HepG2 (cell line): ENCODE data around the gene ARSB. TPM values are rescaled to one million over a fixed set of nuclear protein-coding genes. Genes with fewer than 3 reads are reported as not detected.

Experiments
- ATAC-seq: fragments of 200-7000 bp; cut with Tn5 transposase; 3 replicates; pipeline ENCODE4 v1.9.1; 2020; ENCODE audit warnings: mild to moderate bottlenecking, moderate library complexity
- BruUV-seq: library from RNA; stranded (reverse); fragments of 400-500 nt; replicated peaks from 2 replicates; lab custom pipeline; 2021; lab: Mats Ljungman, UMichigan
- CTCF ChIA-PET: fragments of 300-600 bp; formaldehyde crosslinking; extraction: SDS; loops from one replicate; lab custom pipeline; 2021; ENCODE audit warnings: low total read pairs, inconsistent platforms, low intra/inter-chr PET ratio; lab: Yijun Ruan, JAX
- POLR2A ChIA-PET: fragments of 350-600 bp; sonication (Branson Sonifier 250); formaldehyde crosslinking; loops from one replicate; lab custom pipeline; 2020; ENCODE audit warnings: antibody characterized with exemption, inconsistent platforms; lab: Yijun Ruan, JAX
- DNase-seq: peaks from one replicate; pipeline ENCODE4 v3.0.0-alpha.2; 2015; ENCODE audit warnings: low spot score
- FAIRE-seq: peaks from 3 replicates; lab custom pipeline; 2011; peaks lifted over from hg19 to GRCh38; lab: Jason Lieb, UNC
- H2AFZ ChIP-seq: one replicate; pipeline ENCODE4 v1.6.1; 2011; ENCODE audit warnings: low read length, inconsistent platforms
- H3K27ac ChIP-seq: fragments of 300-600 bp; 3 replicates; pipeline ENCODE4 v1.8.0; 2011; ENCODE audit warnings: mixed run types, mild to moderate bottlenecking, mixed read lengths, low read length, inconsistent platforms; ENCODE audit not compliant: insufficient read depth; ENCODE audit errors: extremely low read length
- H3K27me3 ChIP-seq, 2 experiments: fragments of 200-600 bp in 1 of 2; 2 replicates in 1 of 2; 3 replicates in 1 of 2; pipeline versions ENCODE4 v1.6.0 to v1.8.0; 2011; ENCODE audit warnings: low read length in 2 of 2, mild to moderate bottlenecking in 2 of 2, moderate library complexity in 2 of 2, inconsistent platforms in 1 of 2; ENCODE audit not compliant: insufficient read depth in 2 of 2, control insufficient read depth in 1 of 2
- H3K36me3 ChIP-seq, 2 experiments: fragments of 200-600 bp in 1 of 2; replicated peaks in 1 of 2; 2 replicates in 1 of 2; 3 replicates in 1 of 2; pipeline versions ENCODE4 v1.5.1 to v1.8.0; 2011; ENCODE audit warnings: low read length in 2 of 2, inconsistent platforms in 1 of 2; ENCODE audit not compliant: insufficient read depth in 2 of 2, control insufficient read depth in 1 of 2
- H3K4me1 ChIP-seq: 2 replicates; pipeline ENCODE4 v1.5.1; 2012; ENCODE audit warnings: low read length, inconsistent platforms; ENCODE audit not compliant: insufficient read depth
- H3K4me2 ChIP-seq: 2 replicates; pipeline ENCODE4 v1.6.0; 2011; ENCODE audit warnings: low read depth, low read length, inconsistent platforms
- H3K4me3 ChIP-seq, 3 experiments: fragments of 200-600 bp in 1 of 3; sonication (generic), shearing (Covaris generic) in 1 of 3; replicated peaks in 1 of 3; 2 replicates each; pipeline ENCODE4 v1.5.1; 2011 to 2016; ENCODE audit warnings: low read length in 3 of 3, inconsistent platforms in 2 of 3, low read depth in 2 of 3, mild to moderate bottlenecking in 2 of 3, control low read depth in 1 of 3, mixed read lengths in 1 of 3; ENCODE audit not compliant: insufficient read depth in 1 of 3
- H3K79me2 ChIP-seq: one replicate; pipeline ENCODE4 v1.6.1; 2011; ENCODE audit warnings: low read length, inconsistent platforms; ENCODE audit not compliant: insufficient read depth
- H3K9ac ChIP-seq: 2 replicates; pipeline ENCODE4 v1.6.0; 2011; ENCODE audit warnings: mild to moderate bottlenecking, low read depth, low read length, inconsistent platforms; ENCODE audit not compliant: insufficient read depth
- H3K9me3 ChIP-seq: 2 replicates; pipeline ENCODE4 v1.5.1; 2012; ENCODE audit warnings: mild to moderate bottlenecking, low read length
- H4K20me1 ChIP-seq: 2 replicates; pipeline ENCODE4 v1.6.0; 2011; ENCODE audit warnings: inconsistent platforms, mild to moderate bottlenecking, low read length, moderate library complexity; ENCODE audit not compliant: insufficient read depth
- CC2D1A ChIP-seq: sonication (generic); formaldehyde crosslinking; IDR thresholded peaks from 2 replicates; pipeline ENCODE4 v1.8.1; 2023; ENCODE audit warnings: mild to moderate bottlenecking, missing genetic modification reagents
- HINFP ChIP-seq: sonication (generic); formaldehyde crosslinking; IDR thresholded peaks from 2 replicates; pipeline ENCODE4 v1.4.0; 2020; ENCODE audit warnings: low read depth, mild to moderate bottlenecking, missing genetic modification reagents
- HNRNPL ChIP-seq: fragments of 200-400 bp; formaldehyde crosslinking; IDR thresholded peaks from 2 replicates; pipeline ENCODE4 v1.6.1; 2017; ENCODE audit warnings: mild to moderate bottlenecking, low read depth, low read length
- HOXD1 ChIP-seq: sonication (generic); formaldehyde crosslinking; IDR thresholded peaks from 2 replicates; pipeline ENCODE4 v1.5.0; 2020; ENCODE audit warnings: missing genetic modification reagents
- KLF6 ChIP-seq: IDR thresholded peaks from 2 replicates; pipeline ENCODE4 v1.8.0; 2016; ENCODE audit warnings: missing biosample characterization, missing genetic modification reagents
- PCBP2 ChIP-seq: fragments of 200-400 bp; formaldehyde crosslinking; optimal IDR thresholded peaks from 2 replicates; pipeline ENCODE3; 2018; ENCODE audit warnings: low read length, low read depth; ENCODE audit not compliant: poor library complexity, severe bottlenecking
- TBX3 ChIP-seq: fragments of 450-650 bp; IDR thresholded peaks from 2 replicates; pipeline ENCODE4 v1.6.1; 2017; ENCODE audit warnings: antibody characterized with exemption, mild to moderate bottlenecking, inconsistent platforms, borderline replicate concordance
- WIZ ChIP-seq: sonication (generic); formaldehyde crosslinking; IDR thresholded peaks from 2 replicates; pipeline ENCODE4 v1.5.1; 2020; ENCODE audit warnings: mild to moderate bottlenecking, missing genetic modification reagents
- ZNF12 ChIP-seq: sonication (generic); formaldehyde crosslinking; IDR thresholded peaks from 2 replicates; pipeline ENCODE4 v1.5.0; 2020; ENCODE audit warnings: missing genetic modification reagents
- ZNF205 ChIP-seq: IDR thresholded peaks from 2 replicates; pipeline ENCODE4 v1.6.1; 2018; ENCODE audit warnings: missing biosample characterization, missing genetic modification reagents
- ZNF253 ChIP-seq: sonication (generic); formaldehyde crosslinking; IDR thresholded peaks from 2 replicates; pipeline ENCODE4 v1.8.0; 2022; ENCODE audit warnings: mild to moderate bottlenecking, missing genetic modification reagents, borderline replicate concordance
- ZNF329 ChIP-seq: sonication (generic); formaldehyde crosslinking; IDR thresholded peaks from 2 replicates; pipeline ENCODE4 v1.9.0; 2021; ENCODE audit warnings: low read depth, mild to moderate bottlenecking, missing genetic modification reagents
- ZNF550 ChIP-seq: sonication (generic); formaldehyde crosslinking; IDR thresholded peaks from 2 replicates; pipeline ENCODE4 v1.4.0; 2020; ENCODE audit warnings: mild to moderate bottlenecking, missing genetic modification reagents, borderline replicate concordance
- ZNF761 ChIP-seq: sonication (generic); formaldehyde crosslinking; conservative IDR thresholded peaks from 2 replicates; pipeline ENCODE4 v1.4.0; 2020; ENCODE audit warnings: mild to moderate bottlenecking, missing genetic modification reagents
- ZSCAN21 ChIP-seq: sonication (generic); formaldehyde crosslinking; IDR thresholded peaks from 2 replicates; pipeline ENCODE4 v1.8.0; 2022; ENCODE audit warnings: mild to moderate bottlenecking, missing genetic modification reagents, moderate library complexity, borderline replicate concordance
- WGBS: methylation state at CpG from one replicate; pipeline ENCODE4 v1.1.6; 2017; ENCODE audit warnings: low lambda C conversion rate; 5-methylcytosine and 5-hydroxymethylcytosine counted together
- in situ Hi-C: cut with HindIII; loops from 2 replicates; pipeline ENCODE4 v1.10.0; 2017; ENCODE audit warnings: low pct_unique_long_range_greater_than_20kb; ENCODE audit not compliant: extremely low pct_ligation_motif_present
- intact Hi-C: fragments of 100-400 bp; cut with micrococcal nuclease; formaldehyde crosslinking; loops from one replicate; pipeline ENCODE4 v1.10.0; 2022; ENCODE audit not compliant: unreplicated experiment
- polyA plus RNA-seq, 8 experiments: library from polyadenylated mRNA; depleted of rRNA in 3 of 8; stranded (reverse) in 7 of 8; unstranded in 1 of 8; fragments of >200 nt; fragmentation: Illumina TruSeq in 4 of 8; extraction: Trizol in 4 of 8; gene quantifications; 2 replicates each; pipeline versions ENCODE4 v1.2.1 to v1.2.3, GENCODE V29; 2011 to 2016; ENCODE audit warnings: low read depth in 4 of 8, missing spikeins in 1 of 8, mixed read lengths in 1 of 8; ENCODE audit not compliant: insufficient read depth in 1 of 8
- total RNA-seq, 5 experiments: library from RNA; depleted of rRNA; stranded (reverse); fragments of >200 nt; fragmentation: Illumina TruSeq; extraction: Trizol; gene quantifications; 2 replicates each; pipeline ENCODE4 v1.2.3, GENCODE V29; 2016; ENCODE audit warnings: low read depth in 1 of 5

The ARSB gene
- total and polyA plus RNA-seq, 2 of the 13 experiments (the other 11 are each of a cell fraction or from before 2014, with no cell fraction given): 52.6 to 66.4 TPM

GRCh38 chr5:78922879-78923621 is 62.1 kb downstream of the ARSB start:
- DNase-seq (no peak), FAIRE-seq (no peak), ATAC-seq (no peak)
- Histone ChIP-seq H3K4me1 (peaks cover 9% of the 10 kb centered on the region), H3K9ac (no peak overlapping the region), H3K79me2 (no peaks in the 10 kb centered on the region), H3K4me3 (no peak overlapping the region), H3K27ac (no peak overlapping the region), H4K20me1 (no peaks in the 10 kb centered on the region), H3K4me2 (no peak overlapping the region), H3K9me3 (no peaks in the 10 kb centered on the region), H3K36me3 (peaks cover 16 to 45% of the 10 kb centered on the region in 2 experiments), H3K27me3 (no peaks in the 10 kb centered on the region), H2AFZ (no peak overlapping the region)
- POLR2A ChIA-PET: no interaction called here
- CTCF ChIA-PET: no interaction called here
- intact Hi-C loops (no loop called here), in situ Hi-C loops (no loop called here)
- WGBS: 97% methylated on average over 7 of the region's 8 CpGs
- no TSS peak for BruUV-seq
- TF ChIP-seq ZNF329 (CRISPR knock-in tag) (no peak), HINFP (CRISPR knock-in tag) (no peak), KLF6 (no peak), HNRNPL (no peak), CC2D1A (no peak), TBX3 (no peak), ZNF550 (CRISPR knock-in tag) (no peak), ZNF761 (CRISPR knock-in tag) (no peak), ZNF205 (no peak), WIZ (CRISPR knock-in tag) (no peak), PCBP2 (no peak), ZNF12 (no peak), ZSCAN21 (CRISPR knock-in tag) (no peak), HOXD1 (no peak), ZNF253 (CRISPR knock-in tag) (no peak)
